Measurements from ENCODE around the gene RGS6.

RGS6 gene

DNA sequence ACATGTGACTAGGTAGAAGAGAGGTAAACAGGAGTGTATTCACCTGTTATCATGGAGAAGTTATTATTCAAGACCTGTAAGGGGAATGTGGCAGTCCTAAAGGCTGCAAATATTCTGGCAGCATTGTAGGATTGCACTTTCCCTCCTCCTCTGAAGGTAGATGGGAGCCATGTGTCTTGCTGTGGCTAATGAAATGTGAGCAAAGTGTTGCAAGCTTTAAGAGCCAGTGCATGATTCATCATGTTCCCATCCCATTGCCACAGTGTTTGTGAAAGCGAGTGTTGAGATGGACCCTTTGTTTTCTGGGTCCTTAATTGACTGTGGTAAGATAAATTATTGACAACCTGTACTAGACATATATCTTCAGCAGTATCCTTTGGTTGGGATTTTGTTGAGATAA, 128.7 kb downstream of the RGS6 start:
- Histone ChIP-seq H3K36me3 (ENCODE audit: control insufficient read depth in 1 of 2, insufficient read depth in 2 of 2, low read depth in 1 of 2, low read length in 2 of 2) (no peaks in the 10 kb centered on the region), H3K4me1 (ENCODE audit: control insufficient read depth, insufficient read depth, low read depth, low read length) (no peaks in the 10 kb centered on the region), H3K9ac (ENCODE audit: low read length) (no peak overlapping the region), H4K8ac (ENCODE audit: low read length) (no peak overlapping the region), H3K4me2 (ENCODE audit: low read length, poor library complexity, severe bottlenecking) (no peak overlapping the region), H3K4ac (ENCODE audit: low read depth in 1 of 2, low read length in 2 of 2) (no peak overlapping the region), H3K18ac (ENCODE audit: low read depth in 1 of 2, low read length in 2 of 2) (no peak overlapping the region), H2AFZ (ENCODE audit: low read depth, low read length) (no peak overlapping the region), H3K27me3 (ENCODE audit: control insufficient read depth in 1 of 2, insufficient read depth in 1 of 2, low read length in 2 of 2) (no peaks in the 10 kb centered on the region), H3K14ac (ENCODE audit: low read length in 2 of 2) (no peak overlapping the region), H3K4me3 (ENCODE audit: insufficient read depth in 1 of 2, low read depth in 1 of 2, low read length in 2 of 2) (no peak overlapping the region), H4K91ac (ENCODE audit: low read length) (no peak overlapping the region), H3K9me3 (ENCODE audit: control insufficient read depth, low read length) (no peaks in the 10 kb centered on the region), H3K79me1 (replicated peaks; ENCODE audit: low read length, poor library complexity, severe bottlenecking) (no peaks in the 10 kb centered on the region), H3K23ac (ENCODE audit: low read length in 2 of 2) (no peak overlapping the region), H2BK12ac (ENCODE audit: low read length in 2 of 2) (no peak overlapping the region), H2BK5ac (ENCODE audit: low read depth, low read length, poor library complexity, severe bottlenecking) (no peak overlapping the region), H2BK15ac (ENCODE audit: low read depth, poor library complexity, severe bottlenecking) (no peak overlapping the region), H2BK120ac (ENCODE audit: low read depth, low read length) (no peak overlapping the region), H3K27ac (ENCODE audit: low read length, poor library complexity, severe bottlenecking) (no peak overlapping the region), H2AK5ac (ENCODE audit: low read length, severe bottlenecking) (no peak overlapping the region)
- no CpG with 5 or more reads among the region's 1 CpG for WGBS
- no peak for DNase-seq

DNA sequence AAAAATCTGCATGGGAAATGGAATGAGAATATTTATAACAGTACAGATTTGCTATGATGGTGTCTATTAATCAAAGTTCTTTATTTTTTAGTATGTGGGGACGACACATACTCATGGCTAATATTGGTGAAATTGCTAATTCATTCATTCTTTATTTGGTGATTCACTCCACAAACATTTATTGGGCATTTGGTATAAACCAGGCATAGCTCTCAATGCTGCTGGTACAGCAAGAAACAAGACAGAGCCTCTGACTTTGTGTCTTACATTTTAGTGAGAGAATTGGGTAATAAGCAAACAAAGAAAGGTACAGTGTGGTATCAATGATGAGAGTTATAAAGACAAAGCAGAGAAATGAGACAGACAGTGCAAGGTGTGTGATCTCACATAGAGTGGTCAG, 129.5 kb downstream of the RGS6 start:
- no CpG with 5 or more reads among the region's 1 CpG for WGBS

GRCh38 chr14:72063761-72064282, 131.6 kb downstream of the RGS6 start:
- H3K9ac ChIP-seq (ENCODE audit: low read length), result no peak overlapping the region

More for the DNA sequence above, 129.5 kb downstream of the RGS6 start:
- Histone ChIP-seq H3K9ac (ENCODE audit: low read length) (no peak overlapping the region), H3K14ac (ENCODE audit: low read length in 2 of 2) (no peak overlapping the region), H3K27me3 (ENCODE audit: control insufficient read depth in 1 of 2, insufficient read depth in 1 of 2, low read length in 2 of 2) (no peaks in the 10 kb centered on the region), H2BK15ac (ENCODE audit: low read depth, poor library complexity, severe bottlenecking) (no peak overlapping the region), H3K4me1 (ENCODE audit: control insufficient read depth, insufficient read depth, low read depth, low read length) (no peaks in the 10 kb centered on the region), H3K9me3 (ENCODE audit: control insufficient read depth, low read length) (no peaks in the 10 kb centered on the region), H3K4ac (ENCODE audit: low read depth in 1 of 2, low read length in 2 of 2) (no peak overlapping the region), H3K79me1 (replicated peaks; ENCODE audit: low read length, poor library complexity, severe bottlenecking) (no peaks in the 10 kb centered on the region), H3K27ac (ENCODE audit: low read length, poor library complexity, severe bottlenecking) (no peak overlapping the region), H4K91ac (ENCODE audit: low read length) (no peak overlapping the region), H4K8ac (ENCODE audit: low read length) (no peak overlapping the region), H2BK12ac (ENCODE audit: low read length in 2 of 2) (no peak overlapping the region), H3K23ac (ENCODE audit: low read length in 2 of 2) (no peak overlapping the region), H3K18ac (ENCODE audit: low read depth in 1 of 2, low read length in 2 of 2) (no peak overlapping the region), H2BK5ac (ENCODE audit: low read depth, low read length, poor library complexity, severe bottlenecking) (no peak overlapping the region), H3K4me2 (ENCODE audit: low read length, poor library complexity, severe bottlenecking) (no peak overlapping the region), H2AFZ (ENCODE audit: low read depth, low read length) (no peak overlapping the region), H3K36me3 (ENCODE audit: control insufficient read depth in 1 of 2, insufficient read depth in 2 of 2, low read depth in 1 of 2, low read length in 2 of 2) (no peaks in the 10 kb centered on the region), H2AK5ac (ENCODE audit: low read length, severe bottlenecking) (no peak overlapping the region), H3K4me3 (ENCODE audit: insufficient read depth in 1 of 2, low read depth in 1 of 2, low read length in 2 of 2) (no peak overlapping the region), H2BK120ac (ENCODE audit: low read depth, low read length) (no peak overlapping the region)
- no peak for DNase-seq

DNA sequence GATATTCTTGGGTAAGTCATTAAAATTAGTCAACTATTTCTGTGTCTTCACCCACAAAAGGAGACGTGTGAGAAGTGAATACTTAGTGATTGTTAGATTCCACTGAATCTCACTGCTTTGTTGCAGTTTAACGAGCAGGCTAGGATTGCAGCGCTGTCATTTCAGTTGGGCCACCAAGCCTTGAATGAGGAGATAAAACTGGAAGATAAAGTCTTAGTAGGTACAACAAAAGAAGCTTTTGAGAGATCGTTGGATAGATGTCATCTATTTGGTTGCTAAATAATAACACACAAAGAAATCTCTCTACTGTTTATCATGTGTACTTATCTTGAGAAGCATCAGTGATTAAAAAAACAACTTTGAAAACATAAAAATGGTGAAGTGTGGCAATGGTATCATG, 132.3 kb downstream of the RGS6 start:
- no peak overlapping the region for H3K18ac ChIP-seq (ENCODE audit: low read depth in 1 of 2, low read length in 2 of 2)
- H2BK12ac ChIP-seq (ENCODE audit: low read length in 2 of 2), result no peak overlapping the region
- H2BK5ac ChIP-seq (ENCODE audit: low read depth, low read length, poor library complexity, severe bottlenecking), result no peak overlapping the region
- H3K9me3 ChIP-seq (ENCODE audit: control insufficient read depth, low read length), result no peaks in the 10 kb centered on the region
- no peaks in the 10 kb centered on the region for H3K27me3 ChIP-seq (ENCODE audit: control insufficient read depth in 1 of 2, insufficient read depth in 1 of 2, low read length in 2 of 2)
- no peaks in the 10 kb centered on the region for H3K4me1 ChIP-seq (ENCODE audit: control insufficient read depth, insufficient read depth, low read depth, low read length)
- H2AFZ ChIP-seq (ENCODE audit: low read depth, low read length), result no peak overlapping the region
- H3K9ac ChIP-seq (ENCODE audit: low read length), result no peak overlapping the region
- no peak overlapping the region for H2AK5ac ChIP-seq (ENCODE audit: low read length, severe bottlenecking)
- no peaks in the 10 kb centered on the region for H3K79me1 ChIP-seq (replicated peaks; ENCODE audit: low read length, poor library complexity, severe bottlenecking)
- H4K8ac ChIP-seq (ENCODE audit: low read length), result no peak overlapping the region
- 84% methylated on average over 3 of the region's 4 CpGs for WGBS
- no peaks in the 10 kb centered on the region for H3K36me3 ChIP-seq (ENCODE audit: control insufficient read depth in 1 of 2, insufficient read depth in 2 of 2, low read depth in 1 of 2, low read length in 2 of 2)
- no peak overlapping the region for H4K91ac ChIP-seq (ENCODE audit: low read length)
- no peak for DNase-seq
- H3K27ac ChIP-seq (ENCODE audit: low read length, poor library complexity, severe bottlenecking), result no peak overlapping the region
- no peak overlapping the region for H2BK15ac ChIP-seq (ENCODE audit: low read depth, poor library complexity, severe bottlenecking)
- no peak overlapping the region for H3K4me2 ChIP-seq (ENCODE audit: low read length, poor library complexity, severe bottlenecking)
- no peak overlapping the region for H3K23ac ChIP-seq (ENCODE audit: low read length in 2 of 2)
- H3K4me3 ChIP-seq (ENCODE audit: insufficient read depth in 1 of 2, low read depth in 1 of 2, low read length in 2 of 2), result no peak overlapping the region
- no peak overlapping the region for H2BK120ac ChIP-seq (ENCODE audit: low read depth, low read length)
- H3K4ac ChIP-seq (ENCODE audit: low read depth in 1 of 2, low read length in 2 of 2), result no peak overlapping the region
- no peak overlapping the region for H3K14ac ChIP-seq (ENCODE audit: low read length in 2 of 2)

More at GRCh38 chr14:72063761-72064282, 131.6 kb downstream of the RGS6 start:
- Histone ChIP-seq H3K4me3 (ENCODE audit: insufficient read depth in 1 of 2, low read depth in 1 of 2, low read length in 2 of 2) (no peak overlapping the region), H2BK12ac (ENCODE audit: low read length in 2 of 2) (no peak overlapping the region), H3K14ac (ENCODE audit: low read length in 2 of 2) (no peak overlapping the region), H3K36me3 (ENCODE audit: control insufficient read depth in 1 of 2, insufficient read depth in 2 of 2, low read depth in 1 of 2, low read length in 2 of 2) (no peaks in the 10 kb centered on the region), H2BK15ac (ENCODE audit: low read depth, poor library complexity, severe bottlenecking) (no peak overlapping the region), H4K8ac (ENCODE audit: low read length) (no peak overlapping the region), H3K4me2 (ENCODE audit: low read length, poor library complexity, severe bottlenecking) (no peak overlapping the region), H3K4me1 (ENCODE audit: control insufficient read depth, insufficient read depth, low read depth, low read length) (no peaks in the 10 kb centered on the region), H3K4ac (ENCODE audit: low read depth in 1 of 2, low read length in 2 of 2) (no peak overlapping the region), H3K23ac (ENCODE audit: low read length in 2 of 2) (no peak overlapping the region), H3K79me1 (replicated peaks; ENCODE audit: low read length, poor library complexity, severe bottlenecking) (no peaks in the 10 kb centered on the region), H3K27me3 (ENCODE audit: control insufficient read depth in 1 of 2, insufficient read depth in 1 of 2, low read length in 2 of 2) (no peaks in the 10 kb centered on the region), H4K91ac (ENCODE audit: low read length) (no peak overlapping the region), H2AFZ (ENCODE audit: low read depth, low read length) (no peak overlapping the region), H2BK5ac (ENCODE audit: low read depth, low read length, poor library complexity, severe bottlenecking) (no peak overlapping the region), H3K27ac (ENCODE audit: low read length, poor library complexity, severe bottlenecking) (no peak overlapping the region), H3K9me3 (ENCODE audit: control insufficient read depth, low read length) (no peaks in the 10 kb centered on the region), H2AK5ac (ENCODE audit: low read length, severe bottlenecking) (no peak overlapping the region), H3K18ac (ENCODE audit: low read depth in 1 of 2, low read length in 2 of 2) (no peak overlapping the region), H2BK120ac (ENCODE audit: low read depth, low read length) (no peak overlapping the region)
- 76% methylated on average over 4 of the region's 4 CpGs for WGBS
- DNase-seq, result no peak
